ENCODE results near the gene SLC6A6.

Gene SLC6A6

DNA sequence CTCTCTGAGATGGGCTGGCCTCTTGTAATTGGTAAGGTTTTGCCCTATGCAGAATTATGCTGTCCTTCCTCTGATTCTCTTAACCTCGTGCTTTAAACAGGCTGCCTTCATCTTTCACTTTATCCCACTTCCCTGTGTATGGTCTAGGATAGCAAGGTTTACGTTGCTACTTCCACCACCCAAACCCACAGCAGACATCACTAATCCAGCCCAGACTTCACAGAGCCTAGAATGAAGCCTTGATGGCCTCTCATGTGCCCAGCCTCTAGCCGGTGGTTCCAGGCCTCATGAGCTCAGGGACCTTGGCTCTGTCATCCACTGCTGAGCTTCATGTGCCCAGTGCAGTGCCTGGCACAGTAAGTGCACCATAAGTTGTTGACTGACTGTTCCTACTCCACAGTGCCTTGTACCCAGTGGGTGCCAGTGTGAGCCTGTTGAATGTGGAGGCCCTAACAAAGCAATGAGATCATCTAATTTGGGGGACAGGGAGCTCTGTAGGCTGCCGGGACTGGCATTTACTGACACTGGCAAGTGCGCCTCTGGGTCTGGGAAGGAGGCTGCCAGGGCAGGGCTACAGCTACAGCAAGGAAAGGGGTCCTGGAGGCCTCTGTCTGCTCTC is 12.5 kb downstream of the SLC6A6 start:
- no peak overlapping the region for H3K4me3 ChIP-seq (replicated peaks; ENCODE audit: low read depth, low read length)
- TF ChIP-seq CTCF (IDR thresholded peaks at IDR 0.05; ENCODE audit: low read depth, low read length, missing control alignments), result no peak
- DNase-seq (ENCODE audit: extremely low read depth, low read depth), result no peak

- no peak for TF ChIP-seq CTCF (IDR thresholded peaks at IDR 0.05; ENCODE audit: low read depth, low read length, missing control alignments)
- DNase-seq (ENCODE audit: extremely low read depth, low read depth), result no peak
Observed at GRCh38 chr3:14415501-14415900, 13.1 kb downstream of the SLC6A6 start.

GRCh38 chr3:14416453-14416852 is 14.0 kb downstream of the SLC6A6 start:
- TF ChIP-seq CTCF (IDR thresholded peaks at IDR 0.05; ENCODE audit: low read depth, low read length, missing control alignments), result no peak
- H3K4me3 ChIP-seq (replicated peaks; ENCODE audit: low read depth, low read length), result no peak overlapping the region
- no peak for DNase-seq (ENCODE audit: extremely low read depth, low read depth)

More at GRCh38 chr3:14415501-14415900, 13.1 kb downstream of the SLC6A6 start:
- no peak overlapping the region for H3K4me3 ChIP-seq (replicated peaks; ENCODE audit: low read depth, low read length)

DNA sequence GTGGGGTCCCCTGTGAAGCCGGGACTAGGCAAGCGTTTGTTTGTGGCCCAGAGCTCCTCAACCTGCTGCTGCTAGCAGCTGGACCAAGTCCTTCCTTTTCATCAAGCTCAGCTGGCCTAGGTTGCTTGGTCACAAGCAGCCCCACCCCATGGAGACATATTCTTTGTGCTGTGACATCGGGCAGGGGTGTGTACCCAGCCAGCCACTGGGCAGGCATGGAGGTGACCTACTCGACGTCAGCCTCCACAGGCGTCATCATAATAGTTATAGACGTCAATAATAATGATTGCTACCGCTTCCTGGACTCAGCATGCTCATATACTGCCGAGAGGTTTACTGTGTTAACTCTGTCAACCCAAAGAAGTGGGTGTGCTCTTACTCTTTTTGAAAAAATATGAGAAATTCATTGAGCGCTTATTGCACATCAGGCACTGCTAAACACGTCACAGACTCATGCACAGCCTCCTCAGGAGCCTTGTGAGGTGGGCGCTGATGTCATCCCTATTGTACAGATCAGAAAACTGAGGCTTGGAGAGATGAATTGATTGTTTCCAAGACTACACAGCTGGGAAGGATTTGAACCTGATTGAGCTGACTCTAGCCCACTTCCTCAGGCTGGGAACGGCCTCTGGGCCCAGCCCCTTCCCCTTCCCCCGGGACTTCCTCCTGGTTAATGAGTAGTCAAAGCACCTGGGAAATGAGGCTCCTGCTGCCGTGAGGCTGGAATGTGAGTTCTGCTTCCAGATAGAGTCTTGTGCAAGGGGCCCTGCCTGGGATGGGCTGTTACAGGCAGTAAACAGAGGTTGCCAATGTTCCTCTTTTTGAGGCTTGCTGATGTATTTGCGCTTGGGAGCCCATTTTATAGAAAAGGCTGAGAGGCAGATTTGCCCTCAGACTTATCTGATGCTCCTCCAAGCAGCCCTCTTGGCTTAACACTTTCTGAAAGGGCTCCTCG is 16.2 kb downstream of the SLC6A6 start:
- no peak overlapping the region for H3K4me3 ChIP-seq (replicated peaks; ENCODE audit: low read depth, low read length)
- DNase-seq (ENCODE audit: extremely low read depth, low read depth), result no peak
- no peak for TF ChIP-seq CTCF (IDR thresholded peaks at IDR 0.05; ENCODE audit: low read depth, low read length, missing control alignments)

GRCh38 chr3:14422016-14422963 is 19.9 kb downstream of the SLC6A6 start:
- DNase-seq (ENCODE audit: extremely low read depth, low read depth), result no peak
- TF ChIP-seq CTCF (IDR thresholded peaks at IDR 0.05; ENCODE audit: low read depth, low read length, missing control alignments), result no peak
- no peak overlapping the region for H3K4me3 ChIP-seq (replicated peaks; ENCODE audit: low read depth, low read length)

DNA sequence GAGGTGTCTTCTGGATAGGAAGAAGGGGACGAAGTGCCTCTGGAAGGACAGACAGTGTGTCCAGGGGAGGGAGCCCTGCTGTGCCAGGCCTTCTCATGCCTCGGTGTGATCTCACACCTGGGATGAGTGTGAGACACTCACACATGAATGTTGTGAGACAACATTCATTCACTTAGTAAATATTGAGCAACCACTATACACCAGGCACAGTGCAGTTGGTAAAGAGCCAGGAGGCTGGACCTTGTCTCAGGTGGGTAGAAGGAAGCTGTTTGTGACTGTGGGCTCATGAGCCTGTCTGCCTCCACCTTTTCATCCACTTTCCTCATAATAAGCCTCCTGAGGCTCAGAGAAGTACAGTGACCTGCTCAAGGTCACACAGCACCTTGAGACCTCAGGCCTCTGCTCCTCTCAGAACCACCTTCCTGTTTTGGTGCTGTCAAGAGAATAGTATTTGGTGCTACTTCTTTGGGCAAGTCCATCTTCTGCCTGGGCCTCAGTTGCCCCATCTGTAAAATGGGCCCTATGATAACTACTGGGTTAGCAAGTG is 20.9 kb downstream of the SLC6A6 start:
- TF ChIP-seq CTCF (IDR thresholded peaks at IDR 0.05; ENCODE audit: low read depth, low read length, missing control alignments), result no peak
- H3K4me3 ChIP-seq (replicated peaks; ENCODE audit: low read depth, low read length), result no peak overlapping the region
- no peak for DNase-seq (ENCODE audit: extremely low read depth, low read depth)
